GM19099 (cell line): ENCODE measurements around the gene PEX14.

Experiments used
- POLR2A ChIP-seq: IDR thresholded peaks from 3 replicates; pipeline ENCODE4 v1.6.1; 2011; ENCODE audit warnings: low read depth; ENCODE audit not compliant: insufficient read length; ENCODE audit errors: extremely low read depth

The PEX14 gene

DNA sequence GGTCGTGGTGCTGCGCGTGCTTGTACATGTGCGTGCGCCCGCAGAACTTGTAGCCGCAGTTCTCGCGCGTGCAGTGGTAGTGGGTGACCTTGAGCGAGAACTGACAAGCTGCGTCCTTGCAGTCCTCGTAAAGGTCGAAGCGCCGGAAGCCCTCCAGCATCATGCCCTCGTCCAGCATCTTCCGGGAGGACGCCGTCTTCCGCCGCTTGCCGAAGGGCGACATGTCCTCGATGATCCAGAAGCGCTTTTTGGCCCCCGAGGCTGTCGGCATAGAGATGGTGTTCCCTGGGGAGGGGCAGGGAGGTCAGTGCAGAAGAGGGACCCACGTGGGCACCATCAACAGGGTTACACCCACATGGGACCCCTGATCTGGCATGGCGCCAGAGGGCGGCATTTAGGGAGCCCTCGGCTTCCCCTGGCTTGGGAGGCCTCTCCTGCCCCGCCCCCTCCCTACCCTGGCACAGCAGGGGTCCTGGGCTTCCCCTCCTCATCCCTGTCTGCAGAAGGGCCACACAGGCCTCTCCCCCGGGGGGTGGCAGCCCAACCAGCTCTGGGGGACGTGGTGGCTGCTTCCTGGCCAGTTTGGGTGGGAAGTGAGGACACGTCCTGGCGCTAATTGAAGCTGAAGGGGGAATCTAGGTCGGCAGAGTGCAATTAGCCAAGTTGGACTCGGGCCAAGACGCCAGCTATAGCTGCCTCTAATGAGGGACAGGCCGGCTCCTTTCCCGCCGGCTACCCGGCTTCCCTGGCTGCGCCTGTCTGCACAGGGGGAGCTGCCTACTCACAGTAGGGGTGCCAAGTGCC is 165.2 kb downstream of the PEX14 start:
- no peak for TF ChIP-seq POLR2A

GRCh38 chr1:10640843-10641553 is 166.2 kb downstream of the PEX14 start:
- no peak for TF ChIP-seq POLR2A

DNA sequence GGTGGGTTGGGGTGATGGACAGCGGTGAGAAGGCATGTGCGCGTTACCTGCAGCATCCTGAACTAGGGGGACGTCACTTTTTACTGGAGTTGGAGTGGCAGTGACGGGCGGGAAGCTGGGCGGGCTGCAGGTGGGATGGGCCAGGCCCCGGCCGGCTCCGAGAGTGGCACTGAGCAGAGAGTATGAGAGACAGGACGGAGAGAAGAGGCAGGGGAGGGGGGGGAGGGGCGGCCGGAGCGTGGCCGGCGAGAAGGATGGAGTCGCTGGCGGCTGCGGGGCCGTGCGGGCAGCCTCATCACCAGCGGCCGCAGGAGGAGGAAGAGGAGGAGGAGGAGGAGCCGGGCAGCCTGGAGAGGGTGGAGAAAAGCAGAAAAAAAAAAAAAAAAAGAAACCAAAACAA is 167.2 kb downstream of the PEX14 start:
- no peak for TF ChIP-seq POLR2A

- no peak for TF ChIP-seq POLR2A
These were observed 167.8 kb downstream of the PEX14 start for GRCh38 chr1:10642403-10643080.

GRCh38 chr1:10643607-10644306 is 169.0 kb downstream of the PEX14 start:
- no peak for TF ChIP-seq POLR2A

- TF ChIP-seq POLR2A = no peak
These were observed 169.8 kb downstream of the PEX14 start for GRCh38 chr1:10644307-10645128.

GRCh38 chr1:10646347-10646861 is 171.7 kb downstream of the PEX14 start:
- TF ChIP-seq POLR2A = no peak

GRCh38 chr1:10647414-10648170 is 172.8 kb downstream of the PEX14 start:
- TF ChIP-seq POLR2A = no peak

- no peak for TF ChIP-seq POLR2A
These were observed 174.2 kb downstream of the PEX14 start for GRCh38 chr1:10648689-10649516.

DNA sequence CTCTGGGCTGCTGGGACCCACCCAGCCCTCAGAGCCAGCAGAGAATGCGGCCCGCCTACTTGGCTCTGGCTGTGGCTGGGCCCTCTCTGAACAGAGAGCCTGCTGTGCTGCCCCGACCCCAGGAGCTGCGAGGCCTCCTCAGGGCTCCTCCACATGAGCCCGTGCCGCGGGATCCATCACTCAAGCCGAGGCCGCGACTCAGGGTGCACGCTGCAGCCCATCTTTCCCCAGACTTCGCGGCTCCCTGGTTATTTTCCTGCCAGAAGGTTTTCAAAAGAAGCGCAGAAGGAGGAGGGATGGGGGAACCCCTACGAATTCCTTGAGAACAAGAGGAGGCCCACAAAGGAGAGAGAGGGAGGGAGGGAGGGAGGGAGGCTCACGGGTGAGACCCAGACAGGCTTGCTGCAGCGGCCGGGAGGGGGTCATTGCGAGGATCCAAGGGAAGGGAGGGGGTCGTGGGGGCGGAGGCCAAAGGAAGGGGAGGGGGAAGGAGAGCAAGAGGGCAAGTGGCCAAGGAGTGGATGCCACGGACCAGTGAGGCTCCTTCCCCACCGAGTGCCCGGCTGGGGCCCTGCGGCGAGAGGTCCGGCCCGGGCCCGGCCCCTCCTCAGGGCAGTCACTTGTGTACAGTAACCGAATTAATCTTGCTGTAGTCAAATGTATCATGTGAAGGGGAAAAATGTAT is 174.9 kb downstream of the PEX14 start:
- no peak for TF ChIP-seq POLR2A

- no peak for TF ChIP-seq POLR2A
These were observed 176.0 kb downstream of the PEX14 start for GRCh38 chr1:10650556-10651388.
